ENCODE data around the gene NR1H2. TPM values are rescaled to one million over a fixed set of nuclear protein-coding genes. Genes with fewer than 3 reads are reported as not detected.
"Not testable (repeated sequence)": the region's sequence is repeated elsewhere in the genome, so short reads cannot be mapped to it uniquely, and the experiment has no call there.

NR1H2 gene
- total and polyA plus RNA-seq, 8 donors: 26.7 to 78.4 (median 33.7) TPM

DNA sequence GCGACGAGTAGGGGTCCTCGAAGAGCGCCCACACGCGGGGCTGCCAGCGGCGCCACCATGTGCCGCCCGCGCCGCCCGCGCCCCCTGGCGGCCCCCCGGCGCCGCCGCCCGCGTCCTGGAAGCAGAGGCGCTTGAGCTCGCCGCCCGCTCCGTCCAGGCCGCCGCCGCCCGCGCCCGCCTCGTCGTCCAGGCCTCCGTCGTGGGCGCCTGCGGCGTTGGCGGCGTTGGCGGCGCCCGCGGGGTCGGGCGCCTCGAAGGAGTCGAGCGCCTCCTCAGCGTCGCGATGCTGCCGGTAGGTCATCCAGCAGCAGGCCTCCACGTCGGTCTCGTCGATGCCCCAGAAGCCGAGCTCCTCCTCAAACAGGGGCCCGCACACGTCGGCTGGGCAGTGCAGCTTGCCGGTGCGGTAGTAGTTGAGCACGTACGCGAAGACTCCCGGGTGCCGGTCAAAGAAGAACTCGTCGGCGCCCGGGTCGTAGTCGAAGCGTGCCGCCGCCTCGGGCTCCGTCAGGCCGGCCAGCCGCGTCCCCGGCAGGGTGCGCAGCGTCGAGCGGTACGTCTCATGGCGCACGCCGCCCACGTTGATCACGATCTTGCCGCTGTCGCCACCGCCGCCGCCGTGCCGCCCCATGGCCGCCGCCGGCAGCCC, 47.9 kb upstream of the NR1H2 start:
- H3K36me3 ChIP-seq: no peaks in the 10 kb centered on the region
- intact Hi-C loops (cut with DNase I): no loop called here
- H3K27ac ChIP-seq: no peak overlapping the region
- peak in 2 of 4 donors; percentile 44 to 77 for DNase-seq
- ATAC-seq: no peak
- H3K4me3 ChIP-seq: peak overlapping the region in 1 of 2 donors; percentile 35
- TF ChIP-seq, protein P1, sequence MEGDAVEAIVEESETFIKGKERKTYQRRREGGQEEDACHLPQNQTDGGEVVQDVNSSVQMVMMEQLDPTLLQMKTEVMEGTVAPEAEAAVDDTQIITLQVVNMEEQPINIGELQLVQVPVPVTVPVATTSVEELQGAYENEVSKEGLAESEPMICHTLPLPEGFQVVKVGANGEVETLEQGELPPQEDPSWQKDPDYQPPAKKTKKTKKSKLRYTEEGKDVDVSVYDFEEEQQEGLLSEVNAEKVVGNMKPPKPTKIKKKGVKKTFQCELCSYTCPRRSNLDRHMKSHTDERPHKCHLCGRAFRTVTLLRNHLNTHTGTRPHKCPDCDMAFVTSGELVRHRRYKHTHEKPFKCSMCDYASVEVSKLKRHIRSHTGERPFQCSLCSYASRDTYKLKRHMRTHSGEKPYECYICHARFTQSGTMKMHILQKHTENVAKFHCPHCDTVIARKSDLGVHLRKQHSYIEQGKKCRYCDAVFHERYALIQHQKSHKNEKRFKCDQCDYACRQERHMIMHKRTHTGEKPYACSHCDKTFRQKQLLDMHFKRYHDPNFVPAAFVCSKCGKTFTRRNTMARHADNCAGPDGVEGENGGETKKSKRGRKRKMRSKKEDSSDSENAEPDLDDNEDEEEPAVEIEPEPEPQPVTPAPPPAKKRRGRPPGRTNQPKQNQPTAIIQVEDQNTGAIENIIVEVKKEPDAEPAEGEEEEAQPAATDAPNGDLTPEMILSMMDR (IDR thresholded peaks at IDR 0.05): no peak
- H3K27me3 ChIP-seq: peaks cover 11 to 89% of the 10 kb centered on the region in 2 donors
- H3K9me3 ChIP-seq: no peaks in the 10 kb centered on the region
- H3K4me1 ChIP-seq: peaks cover 0 to 65% of the 10 kb centered on the region in 2 donors

DNA sequence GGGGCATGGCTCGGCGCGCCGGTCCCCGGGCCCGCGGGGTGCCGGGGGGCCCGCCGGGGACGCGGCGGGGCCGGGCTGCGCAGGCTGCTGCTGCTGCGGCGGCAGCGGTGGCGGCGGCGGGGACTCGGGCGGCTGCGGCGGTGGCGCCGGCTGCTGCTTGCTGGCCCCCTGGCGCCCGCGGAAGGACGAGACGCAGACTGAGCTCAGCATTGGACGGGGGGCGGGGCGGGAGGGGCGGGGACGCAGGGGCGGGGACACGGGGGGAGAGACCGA, 47.4 kb upstream of the NR1H2 start:
- H3K9me3 ChIP-seq: no peaks in the 10 kb centered on the region
- intact Hi-C loops (cut with DNase I): no loop called here
- DNase-seq (no peak), ATAC-seq (no peak)
- TF ChIP-seq, protein P1 (IDR thresholded peaks at IDR 0.05): no peak
- H3K4me3 ChIP-seq: peak overlapping the region in 1 of 2 donors; percentile 35
- H3K27me3 ChIP-seq: peaks cover 11 to 94% of the 10 kb centered on the region in 2 donors
- H3K4me1 ChIP-seq: peaks cover 0 to 67% of the 10 kb centered on the region in 2 donors
- no peak overlapping the region for H3K27ac ChIP-seq
- no peaks in the 10 kb centered on the region for H3K36me3 ChIP-seq

- no peaks in the 10 kb centered on the region for H3K9me3 ChIP-seq
- peak; percentile 97 to 100 (median 98) for DNase-seq
- peaks cover 11 to 95% of the 10 kb centered on the region in 2 donors for H3K27me3 ChIP-seq
- H3K4me1 ChIP-seq: peaks cover 0 to 67% of the 10 kb centered on the region in 2 donors
- TF ChIP-seq, protein P1 (IDR thresholded peaks at IDR 0.05): no peak
- H3K27ac ChIP-seq: peak within 1 kb of the TSS in 1 of 2 donors; percentile 69
- intact Hi-C loops (cut with DNase I): no loop called here
- ATAC-seq: peak; percentile 71
- H3K36me3 ChIP-seq: no peaks in the 10 kb centered on the region
- peak within 1 kb of the TSS in 1 of 2 donors; percentile 36 for H3K4me3 ChIP-seq
Measured at GRCh38 chr19:50329146-50329925, 46.9 kb upstream of the NR1H2 start, which contains the start of gene KCNC3. Gene KCNC3 (minus strand): TSS chr19:50329377. CDS start chr19:50329082, 295 bp downstream.

DNA sequence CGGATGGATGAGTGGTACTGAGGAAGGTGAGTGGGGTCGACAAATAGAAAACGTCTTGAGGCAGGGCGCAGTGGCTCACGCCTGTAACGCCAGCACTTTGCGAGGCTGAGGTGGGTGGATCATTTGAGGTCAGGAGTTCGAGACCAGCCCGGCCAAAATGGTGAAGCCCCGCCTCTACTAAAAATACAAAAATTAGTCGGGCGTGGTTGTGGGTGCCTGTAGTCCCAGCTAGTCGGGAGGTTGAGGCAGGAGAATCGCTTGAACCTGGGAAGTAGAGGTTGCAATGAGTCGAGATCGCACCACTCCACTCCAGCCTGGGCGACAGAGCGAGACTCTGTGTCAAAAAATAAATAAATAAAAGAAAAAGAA, 46.3 kb upstream of the NR1H2 start:
- Histone ChIP-seq H3K27me3 (peaks cover 11 to 99% of the 10 kb centered on the region in 2 donors), H3K27ac (peak overlapping the region in 1 of 2 donors; percentile 69), H3K4me1 (peaks cover 0 to 67% of the 10 kb centered on the region in 2 donors), H3K4me3 (peak overlapping the region in 1 of 2 donors; percentile 6)
- ATAC-seq; intact Hi-C loops (cut with DNase I); H3K9me3 ChIP-seq; H3K36me3 ChIP-seq; DNase-seq: not testable (repeated sequence)

GRCh38 chr19:50330365-50331078, 45.7 kb upstream of the NR1H2 start:
- Histone ChIP-seq H3K27me3 (peaks cover 11 to 96% of the 10 kb centered on the region in 2 donors), H3K4me1 (peaks cover 0 to 63% of the 10 kb centered on the region in 2 donors), H3K27ac (peak overlapping the region in 1 of 2 donors; percentile 50), H3K9me3 (no peaks in the 10 kb centered on the region), H3K36me3 (no peaks in the 10 kb centered on the region), H3K4me3 (peak overlapping the region; percentile 14 to 36)
- intact Hi-C loops (cut with DNase I): no loop called here
- TF ChIP-seq, protein P1 (IDR thresholded peaks at IDR 0.05): no peak
- peak; percentile 58 for ATAC-seq
- peak; percentile 75 to 93 (median 92) for DNase-seq

All from left lung (tissue), 10 donors.